ENCODE measurements around the gene CAPZA2.

CAPZA2 gene

GRCh38 chr7:116851175-116851574 lies 11.2 kb upstream of the CAPZA2 start:
- Histone ChIP-seq H3K27ac (ENCODE audit: low read depth, low read length, poor library complexity, severe bottlenecking) (no peak overlapping the region), H2AFZ (ENCODE audit: low read length) (no peak overlapping the region), H4K20me1 (ENCODE audit: insufficient read depth, low read length) (no peaks in the 10 kb centered on the region), H3K36me3 (ENCODE audit: insufficient read depth, low read length) (no peaks in the 10 kb centered on the region), H3F3A (ENCODE audit: insufficient read depth, low read length) (no peaks in the 10 kb centered on the region), H3K27me3 (ENCODE audit: insufficient read depth, low read length) (peaks cover 9% of the 10 kb centered on the region; the same call in 1 of the 2 replicates), H3K9ac (ENCODE audit: low read length) (no peak overlapping the region), H3K9me2 (ENCODE audit: low read depth, low read length) (no peaks in the 10 kb centered on the region), H3K4me2 (ENCODE audit: low read length) (no peak overlapping the region), H3K9me3 (ENCODE audit: low read length) (no peaks in the 10 kb centered on the region), H3K4me3 (ENCODE audit: low read depth, low read length, poor library complexity, severe bottlenecking) (no peak overlapping the region), H3K79me2 (ENCODE audit: insufficient read depth, low read length) (no peaks in the 10 kb centered on the region), H3K4me1 (ENCODE audit: insufficient read depth, low read length, severe bottlenecking) (no peaks in the 10 kb centered on the region)
- TF ChIP-seq EZH2 (IDR thresholded peaks at IDR 0.05; ENCODE audit: borderline replicate concordance, low read length): no peak
- TF ChIP-seq CTCF (IDR thresholded peaks at IDR 0.05; ENCODE audit: low read length): no peak

DNA sequence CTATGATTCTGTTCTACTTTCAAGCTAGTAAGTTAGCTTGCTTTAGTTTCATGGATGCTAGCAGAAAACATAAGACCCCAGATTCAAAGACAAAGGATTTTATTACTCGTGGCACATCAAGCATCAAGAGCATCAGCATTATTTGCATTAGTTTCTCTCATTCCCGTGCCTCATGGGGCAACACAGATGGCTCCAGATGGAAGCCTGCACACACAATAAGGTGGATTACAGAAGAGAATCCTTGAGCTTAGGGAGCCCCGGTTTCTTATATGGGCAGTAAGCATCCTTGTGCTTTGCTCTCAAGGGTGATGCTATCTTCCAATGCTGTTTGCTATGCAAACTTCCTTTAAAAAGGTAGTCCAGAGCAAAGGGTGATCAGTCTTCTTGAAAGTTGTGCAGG lies 10.7 kb upstream of the CAPZA2 start:
- H3K9me2 ChIP-seq (ENCODE audit: low read depth, low read length): no peaks in the 10 kb centered on the region
- H3K9me3 ChIP-seq (ENCODE audit: low read length): no peaks in the 10 kb centered on the region
- no peak overlapping the region for H2AFZ ChIP-seq (ENCODE audit: low read length)
- H3K4me2 ChIP-seq (ENCODE audit: low read length): no peak overlapping the region
- no peaks in the 10 kb centered on the region for H3K36me3 ChIP-seq (ENCODE audit: insufficient read depth, low read length)
- H3K27ac ChIP-seq (ENCODE audit: low read depth, low read length, poor library complexity, severe bottlenecking): no peak overlapping the region
- no peaks in the 10 kb centered on the region for H3K4me1 ChIP-seq (ENCODE audit: insufficient read depth, low read length, severe bottlenecking)
- no peak for TF ChIP-seq EZH2 (IDR thresholded peaks at IDR 0.05; ENCODE audit: borderline replicate concordance, low read length)
- no peak for TF ChIP-seq CTCF (IDR thresholded peaks at IDR 0.05; ENCODE audit: low read length)
- no peaks in the 10 kb centered on the region for H4K20me1 ChIP-seq (ENCODE audit: insufficient read depth, low read length)
- H3K9ac ChIP-seq (ENCODE audit: low read length): no peak overlapping the region
- no peaks in the 10 kb centered on the region for H3K79me2 ChIP-seq (ENCODE audit: insufficient read depth, low read length)
- no peak overlapping the region for H3K4me3 ChIP-seq (ENCODE audit: low read depth, low read length, poor library complexity, severe bottlenecking)
- no peaks in the 10 kb centered on the region for H3F3A ChIP-seq (ENCODE audit: insufficient read depth, low read length)
- H3K27me3 ChIP-seq (ENCODE audit: insufficient read depth, low read length): peaks cover 9% of the 10 kb centered on the region; the same call in 1 of the 2 replicates

DNA sequence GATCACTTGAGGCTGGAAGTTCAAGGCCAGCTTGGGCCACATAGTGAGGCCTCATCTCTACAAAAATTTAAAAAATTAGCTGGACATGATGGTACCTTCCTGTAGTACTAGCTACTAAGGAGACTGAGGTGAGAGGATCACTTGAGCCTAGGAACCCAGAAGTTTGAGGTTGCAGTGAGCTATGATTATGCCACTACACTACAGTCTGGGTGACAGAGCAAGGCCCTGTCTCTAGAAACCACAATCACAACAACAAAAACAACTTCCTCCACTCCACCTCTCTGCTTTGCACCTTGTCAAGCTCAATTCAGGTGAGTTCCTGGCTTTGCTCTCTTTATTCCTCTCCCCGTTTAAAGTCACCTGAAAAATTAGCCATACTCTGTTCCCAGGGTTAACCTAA lies 8.3 kb upstream of the CAPZA2 start:
- H3K79me2 ChIP-seq (ENCODE audit: insufficient read depth, low read length): no peaks in the 10 kb centered on the region
- H4K20me1 ChIP-seq (ENCODE audit: insufficient read depth, low read length): no peaks in the 10 kb centered on the region
- H3K9me2 ChIP-seq (ENCODE audit: low read depth, low read length): no peaks in the 10 kb centered on the region
- no peak overlapping the region for H3K9ac ChIP-seq (ENCODE audit: low read length)
- no peaks in the 10 kb centered on the region for H3F3A ChIP-seq (ENCODE audit: insufficient read depth, low read length)
- no peak for TF ChIP-seq CTCF (IDR thresholded peaks at IDR 0.05; ENCODE audit: low read length)
- H3K4me2 ChIP-seq (ENCODE audit: low read length): no peak overlapping the region
- no peak overlapping the region for H3K27ac ChIP-seq (ENCODE audit: low read depth, low read length, poor library complexity, severe bottlenecking)
- no peaks in the 10 kb centered on the region for H3K36me3 ChIP-seq (ENCODE audit: insufficient read depth, low read length)
- peaks cover 9% of the 10 kb centered on the region; the same call in 1 of the 2 replicates for H3K27me3 ChIP-seq (ENCODE audit: insufficient read depth, low read length)
- H3K4me1 ChIP-seq (ENCODE audit: insufficient read depth, low read length, severe bottlenecking): no peaks in the 10 kb centered on the region
- no peak overlapping the region for H2AFZ ChIP-seq (ENCODE audit: low read length)
- no peaks in the 10 kb centered on the region for H3K9me3 ChIP-seq (ENCODE audit: low read length)
- H3K4me3 ChIP-seq (ENCODE audit: low read depth, low read length, poor library complexity, severe bottlenecking): no peak overlapping the region
